ENCODE data around the gene ARID4A.

- TF ChIP-seq POLR2A (IDR thresholded peaks at IDR 0.05) = no peak
- no peak for TF ChIP-seq CTCF (IDR thresholded peaks at IDR 0.05 in 8 of 11, conservative IDR thresholded peaks at IDR 0.05 in 3 of 11)
Observed at GRCh38 chr14:58368956-58369355, 70.6 kb downstream of the ARID4A start.

Data from spleen (tissue), 7 donors.